HG02798 (cell line): ENCODE measurements around the gene GIGYF2.

Experiments
- ATAC-seq: cut with Tn5 transposase; IDR thresholded peaks from one replicate; pipeline ENCODE4 v1.9.1; 2021; ENCODE audit warnings: mild to moderate bottlenecking; ENCODE audit not compliant: unreplicated experiment, poor library complexity

The GIGYF2 gene

DNA sequence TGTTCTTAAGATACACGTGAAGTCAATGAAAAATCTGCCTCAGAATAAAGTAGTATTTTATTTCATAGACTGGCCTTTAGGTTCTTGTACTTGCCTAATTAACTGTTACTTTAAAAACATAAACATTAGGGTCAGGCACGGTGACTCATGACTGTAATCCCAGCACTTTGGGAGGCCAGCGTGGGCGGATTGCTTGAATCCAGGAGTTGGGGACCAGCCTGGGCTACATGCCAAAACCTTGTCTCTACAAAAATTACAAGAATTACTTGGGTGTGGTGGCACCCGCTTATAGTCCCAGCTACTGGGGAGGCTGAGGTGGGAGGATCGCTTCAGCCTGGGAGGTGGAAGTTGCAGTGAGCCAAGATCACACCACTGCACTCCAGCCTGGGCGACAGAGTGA is 157.0 kb downstream of the GIGYF2 start:
- no peak for ATAC-seq

GRCh38 chr2:232857158-232857563 is 160.0 kb downstream of the GIGYF2 start:
- ATAC-seq = no peak

GRCh38 chr2:232859385-232859916 is 162.3 kb downstream of the GIGYF2 start:
- ATAC-seq = no peak

DNA sequence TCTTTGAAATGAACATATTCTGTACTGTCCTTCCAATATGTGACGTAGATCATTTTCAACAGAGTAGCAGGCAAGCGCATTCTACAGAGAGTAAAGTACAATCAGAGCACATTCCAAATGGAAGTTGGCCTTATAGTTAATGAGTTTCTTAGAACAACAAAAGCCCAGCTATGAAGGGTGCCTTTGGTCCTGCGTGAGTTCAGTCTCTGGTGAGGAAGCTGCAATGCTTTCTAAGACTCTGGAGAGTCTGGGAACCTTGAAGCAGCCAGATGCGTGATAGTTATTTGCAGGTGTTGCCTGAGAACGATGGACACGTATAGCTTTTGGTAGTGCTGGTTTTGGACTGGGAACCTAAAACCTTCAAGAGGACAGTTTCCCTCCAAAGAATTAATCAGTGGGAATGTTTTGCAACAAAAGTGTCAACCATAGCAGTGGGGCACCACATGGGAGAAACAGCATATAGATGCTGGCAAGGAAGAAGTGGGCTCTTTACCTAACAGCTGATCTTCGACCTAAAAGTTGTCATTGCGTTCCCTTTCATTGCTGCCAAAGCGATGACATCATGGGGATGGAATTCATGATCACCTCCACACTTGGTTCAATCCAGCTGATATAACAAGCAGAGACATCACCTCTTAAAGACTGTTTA is 163.6 kb downstream of the GIGYF2 start:
- ATAC-seq = no peak

- ATAC-seq = no peak
These were observed 164.2 kb downstream of the GIGYF2 start for GRCh38 chr2:232861353-232861752.

- ATAC-seq = no peak
These were observed 166.9 kb downstream of the GIGYF2 start for GRCh38 chr2:232863996-232864395.

GRCh38 chr2:232865165-232865564 is 168.0 kb downstream of the GIGYF2 start:
- no peak for ATAC-seq

DNA sequence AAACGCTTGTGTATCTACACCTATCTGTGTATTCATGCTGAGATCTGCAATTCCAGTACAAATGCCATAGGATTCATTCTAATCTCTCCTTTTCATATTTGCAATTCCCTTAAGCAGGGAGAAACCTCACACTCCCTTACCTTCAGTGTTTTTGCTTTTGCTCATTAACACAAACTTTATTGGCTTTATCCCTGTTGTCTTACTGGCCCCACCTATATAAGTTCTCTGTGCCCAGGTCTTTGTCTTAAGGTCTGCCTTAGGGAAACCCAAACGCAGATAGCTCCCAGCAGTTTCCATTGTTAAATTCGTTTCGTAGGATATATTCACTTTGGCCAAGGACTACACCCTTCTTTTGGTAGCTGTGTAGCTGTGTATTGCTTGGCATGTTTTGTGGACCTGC is 169.0 kb downstream of the GIGYF2 start:
- no peak for ATAC-seq

DNA sequence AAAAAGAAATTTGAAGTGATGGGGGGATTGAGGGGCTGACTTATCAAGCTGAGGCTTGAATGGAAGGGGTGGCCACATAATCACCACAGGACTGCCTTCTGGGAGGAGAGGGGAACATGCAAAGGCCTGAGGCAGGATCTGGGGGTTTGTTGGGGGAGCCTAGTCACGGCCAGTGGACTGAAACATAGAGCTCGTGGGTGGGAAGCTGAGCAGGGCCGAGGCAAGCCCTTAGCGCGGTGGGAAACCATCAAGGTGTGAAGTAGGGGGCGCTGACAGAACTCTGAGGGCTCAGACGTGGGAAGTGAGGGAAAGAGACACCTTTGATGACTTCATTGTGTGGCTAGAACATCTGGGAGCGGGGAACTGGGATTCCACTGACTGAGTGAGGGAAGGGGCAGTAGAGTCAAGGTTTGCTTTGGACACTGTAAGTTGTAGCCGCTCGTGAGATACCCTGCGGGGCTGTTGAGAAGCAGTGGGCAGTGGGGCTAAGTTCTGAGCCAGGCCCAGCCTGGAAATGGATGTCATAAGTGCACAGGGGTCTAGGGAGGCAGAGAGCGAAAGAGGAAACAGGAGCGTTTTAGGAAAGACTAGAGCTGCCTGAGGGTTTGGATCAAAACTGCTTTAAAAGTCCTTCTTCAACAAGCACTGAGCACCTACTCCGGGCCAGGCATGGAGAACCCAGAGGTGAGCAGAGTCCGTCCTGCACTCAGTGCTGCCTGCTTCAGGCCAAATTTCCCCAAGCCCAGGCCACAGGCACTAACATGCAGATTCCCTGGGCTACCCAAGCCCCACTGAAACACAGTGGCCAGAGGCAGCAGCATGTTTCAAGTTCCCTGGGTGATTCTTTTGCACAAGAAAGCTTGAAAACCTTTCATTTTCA is 172.2 kb downstream of the GIGYF2 start:
- ATAC-seq = no peak

- no peak for ATAC-seq
These were observed 173.1 kb downstream of the GIGYF2 start, which contains the start of gene SNORC for GRCh38 chr2:232870018-232870765. TSS of gene SNORC (plus strand) at chr2:232870264. CDS start at chr2:232870342, 78 bp downstream.

- ATAC-seq = no peak
These were observed 173.7 kb downstream of the GIGYF2 start for GRCh38 chr2:232870766-232871371.

GRCh38 chr2:232871418-232871834 is 174.3 kb downstream of the GIGYF2 start:
- no peak for ATAC-seq

DNA sequence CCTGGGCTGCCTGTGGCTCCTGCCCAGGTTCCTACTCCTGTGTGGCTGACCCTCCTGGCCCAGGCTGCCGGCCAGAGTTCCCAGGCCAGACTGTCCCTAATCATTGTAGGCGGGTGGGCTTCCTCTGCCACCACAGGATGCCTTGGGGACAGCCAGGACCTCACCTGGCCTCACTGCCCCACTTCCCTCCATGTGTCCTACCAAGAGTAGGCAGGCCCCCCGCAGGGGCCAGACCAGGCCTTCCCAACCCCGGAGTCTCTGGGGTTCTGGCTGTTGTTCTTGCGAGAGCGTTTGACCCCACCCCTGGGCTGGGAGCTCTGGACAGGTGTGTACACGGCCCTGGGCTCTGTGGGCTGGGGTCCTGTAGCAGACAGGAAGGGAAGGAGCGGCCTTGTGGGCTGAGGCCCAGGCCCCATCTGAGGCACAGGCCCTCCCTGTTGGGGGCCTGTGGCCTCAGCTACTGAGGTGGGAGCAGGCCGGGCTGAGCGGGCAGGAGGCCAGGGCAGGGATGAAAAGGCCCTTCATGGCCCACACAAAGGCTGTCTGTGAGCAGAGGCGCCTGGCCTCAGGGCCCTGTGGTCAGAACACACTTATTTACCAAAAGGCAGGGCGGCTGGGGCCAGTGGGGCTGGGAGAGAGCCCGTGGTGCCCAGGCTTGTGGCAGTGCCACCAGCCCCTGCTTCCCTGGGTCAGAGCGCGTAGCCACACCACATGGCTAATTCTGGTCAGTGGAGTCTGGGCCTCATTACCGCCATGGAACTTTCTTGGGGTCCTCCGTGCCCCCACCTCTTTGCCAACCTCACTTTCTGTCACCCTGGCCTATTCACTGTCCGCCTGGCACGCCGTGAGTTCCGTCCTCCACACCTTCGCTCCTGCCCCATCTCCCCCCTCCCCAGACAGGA is 175.0 kb downstream of the GIGYF2 start:
- no peak for ATAC-seq

GRCh38 chr2:232872826-232873225 is 175.7 kb downstream of the GIGYF2 start:
- ATAC-seq = no peak

GRCh38 chr2:232873292-232873908 is 176.3 kb downstream of the GIGYF2 start:
- ATAC-seq = no peak

GRCh38 chr2:232873909-232874641 is 176.9 kb downstream of the GIGYF2 start:
- no peak for ATAC-seq

- no peak for ATAC-seq
These were observed 177.6 kb downstream of the GIGYF2 start for GRCh38 chr2:232874677-232875223.
